Spleen (tissue), 11 donors: Measurements from ENCODE around the gene RNF215. TPM values are rescaled to one million over a fixed set of nuclear protein-coding genes. Genes with fewer than 3 reads are reported as not detected.

ENCODE experiments used
- DNase-seq: peaks from one replicate; pipeline ENCODE4 v3.0.0-alpha.2; 2020
- H3K27ac ChIP-seq, 8 donors: fragments of 200-600 bp; sonication (generic) in 7 of 8; 1 replicate in 4 of 8; 2 replicates in 4 of 8; pipeline versions ENCODE4 v1.5.0 to v1.8.0; 2016 to 2021; ENCODE audit warnings: inconsistent platforms in 4 of 8, mild to moderate bottlenecking in 4 of 8, moderate library complexity in 1 of 8
- H3K27me3 ChIP-seq, 7 donors: fragments of 200-600 bp; sonication (generic) in 6 of 7; replicated peaks in 1 of 7; 1 replicate in 4 of 7; 2 replicates in 3 of 7; pipeline versions ENCODE4 v1.5.0 to v1.8.0; 2016 to 2021; ENCODE audit warnings: inconsistent platforms in 3 of 7, mild to moderate bottlenecking in 1 of 7
- H3K36me3 ChIP-seq, 6 donors: fragments of 200-600 bp; sonication (generic) in 5 of 6; 1 replicate in 4 of 6; 2 replicates in 2 of 6; pipeline versions ENCODE4 v1.5.0 to v1.8.0; 2016 to 2021; ENCODE audit warnings: inconsistent platforms in 2 of 6
- H3K4me1 ChIP-seq, 6 donors: fragments of 200-600 bp; sonication (generic) in 5 of 6; 1 replicate in 3 of 6; 2 replicates in 3 of 6; pipeline versions ENCODE4 v1.5.0 to v1.8.0; 2016 to 2021; ENCODE audit warnings: inconsistent platforms in 3 of 6
- H3K4me3 ChIP-seq, 8 donors: fragments of 200-600 bp; sonication (generic) in 7 of 8; 1 replicate in 4 of 8; 2 replicates in 4 of 8; pipeline versions ENCODE4 v1.5.0 to v1.8.0; 2016 to 2021; ENCODE audit warnings: inconsistent platforms in 4 of 8, mild to moderate bottlenecking in 4 of 8, moderate library complexity in 2 of 8
- H3K9me3 ChIP-seq, 8 donors: fragments of 200-600 bp; sonication (generic) in 7 of 8; 1 replicate in 4 of 8; 2 replicates in 4 of 8; pipeline versions ENCODE4 v1.5.0 to v1.8.0; 2016 to 2021; ENCODE audit warnings: inconsistent platforms in 4 of 8
- POLR2A ChIP-seq, 3 donors: fragments of 450-650 bp; IDR thresholded peaks; one replicate each; pipeline ENCODE4 v1.5.1; 2017; ENCODE audit warnings: antibody characterized with exemption in 3 of 3, mild to moderate bottlenecking in 1 of 3
- POLR2AphosphoS5 ChIP-seq, 3 donors: sonication (generic); formaldehyde crosslinking; IDR thresholded peaks; one replicate each; pipeline ENCODE4 v1.5.1; 2017; ENCODE audit warnings: antibody characterized with exemption in 3 of 3
- WGBS, 5 donors: extraction: QIAGEN DNeasy Blood & Tissue Kit in 3 of 5; methylation state at CpG; one replicate each; pipeline versions ENCODE4 v1.1.5 to v1.1.7; 2013 to 2018; 5-methylcytosine and 5-hydroxymethylcytosine counted together
- intact Hi-C: fragments of 100-400 bp; cut with DNase I; formaldehyde crosslinking; loops from one replicate; pipeline ENCODE4 v1.15.0; 2023; ENCODE audit warnings: low total_unique reads
- polyA plus RNA-seq, 3 donors: library from polyadenylated mRNA; stranded (reverse); fragments of 200-250 nt; gene quantifications; one replicate each; pipeline ENCODE4 v1.2.1, GENCODE V29; 2013
- total RNA-seq, 7 donors: library from RNA; depleted of rRNA in 3 of 7; stranded (reverse); fragments of >200 nt in 3 of 7; fragmentation: NEBNext Ultra II Directional in 4 of 7; extraction: Animal tissue kit (Norgen Biotek cat#: 25700) in 4 of 7; gene quantifications; one replicate each; pipeline versions ENCODE4 v1.1.0 to v1.2.1, GENCODE V29; 2016 to 2021
- TF ChIP-seq, protein P1 (sequence below), 11 experiments: fragments of 200-600 bp in 7 of 11; fragments of 450-650 bp in 4 of 11; sonication (generic) in 4 of 11; IDR thresholded peaks in 8 of 11; conservative IDR thresholded peaks in 3 of 11; 1 replicate in 7 of 11; 2 replicates in 4 of 11; pipeline versions ENCODE4 v1.4.0 to v1.8.0; 2016 to 2021; ENCODE audit warnings: antibody characterized with exemption in 11 of 11, inconsistent platforms in 4 of 11, mild to moderate bottlenecking in 1 of 11
- donor health status: healthy with polysubstance abuse.
- donor health status: DM: no; HTN: no; CAD: no; lungs with moderate emphysema.
- donor health status: DM: no; HTN: no; CAD: no.
- donor health status: Bipolar disorder and iron deficiency.
- donor health status: healthy.
- donor health status: DM: no; HTN: no; CAD: no.
- donor health status: DM: yes; HTN: yes; CAD: no.

RNF215 gene
- total and polyA plus RNA-seq, 10 donors, result 6.5 to 19.5 (median 12.8) TPM

DNA sequence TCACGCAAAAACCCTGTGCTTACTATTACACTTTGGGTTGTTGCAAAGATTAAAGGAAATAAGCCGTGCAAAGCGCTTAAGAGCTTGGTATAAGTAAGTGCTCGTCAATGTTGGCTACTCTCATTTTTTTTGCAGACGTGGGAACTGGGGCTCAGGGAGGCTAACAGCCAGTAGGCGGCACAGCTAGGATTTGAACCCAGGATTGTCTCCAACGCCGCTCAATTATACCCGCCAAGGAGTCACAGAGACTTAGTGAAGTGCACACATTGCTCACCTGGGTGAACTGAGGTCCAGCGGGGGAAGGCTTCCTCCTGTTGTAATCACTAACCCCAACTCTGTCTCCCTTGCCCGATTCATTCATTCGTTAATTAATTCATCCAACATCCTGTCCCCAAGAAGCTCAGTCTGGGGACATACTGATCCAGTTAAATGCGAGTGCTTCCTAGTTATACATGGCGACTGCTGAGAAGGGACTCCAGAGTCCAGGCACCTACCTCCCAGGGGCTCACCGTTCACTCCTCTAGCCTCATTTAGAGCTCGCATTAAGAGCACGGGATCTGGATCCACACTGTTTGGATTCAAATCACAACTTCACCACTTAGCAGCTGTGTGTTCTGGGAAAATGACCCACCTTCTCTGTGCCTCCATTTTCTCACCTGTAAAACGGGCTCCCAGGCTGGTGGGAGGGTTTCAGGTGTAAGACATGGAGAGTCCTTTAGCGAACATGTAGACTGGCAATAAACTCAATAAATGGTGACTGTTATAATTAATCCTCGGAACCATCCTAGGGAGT is 37.5 kb upstream of the RNF215 start:
- TF ChIP-seq POLR2AphosphoS5 (IDR thresholded peaks at IDR 0.05) (no peak), POLR2A (IDR thresholded peaks at IDR 0.05) (no peak)
- TF ChIP-seq, protein P1, sequence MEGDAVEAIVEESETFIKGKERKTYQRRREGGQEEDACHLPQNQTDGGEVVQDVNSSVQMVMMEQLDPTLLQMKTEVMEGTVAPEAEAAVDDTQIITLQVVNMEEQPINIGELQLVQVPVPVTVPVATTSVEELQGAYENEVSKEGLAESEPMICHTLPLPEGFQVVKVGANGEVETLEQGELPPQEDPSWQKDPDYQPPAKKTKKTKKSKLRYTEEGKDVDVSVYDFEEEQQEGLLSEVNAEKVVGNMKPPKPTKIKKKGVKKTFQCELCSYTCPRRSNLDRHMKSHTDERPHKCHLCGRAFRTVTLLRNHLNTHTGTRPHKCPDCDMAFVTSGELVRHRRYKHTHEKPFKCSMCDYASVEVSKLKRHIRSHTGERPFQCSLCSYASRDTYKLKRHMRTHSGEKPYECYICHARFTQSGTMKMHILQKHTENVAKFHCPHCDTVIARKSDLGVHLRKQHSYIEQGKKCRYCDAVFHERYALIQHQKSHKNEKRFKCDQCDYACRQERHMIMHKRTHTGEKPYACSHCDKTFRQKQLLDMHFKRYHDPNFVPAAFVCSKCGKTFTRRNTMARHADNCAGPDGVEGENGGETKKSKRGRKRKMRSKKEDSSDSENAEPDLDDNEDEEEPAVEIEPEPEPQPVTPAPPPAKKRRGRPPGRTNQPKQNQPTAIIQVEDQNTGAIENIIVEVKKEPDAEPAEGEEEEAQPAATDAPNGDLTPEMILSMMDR (IDR thresholded peaks at IDR 0.05 in 8 of 11, conservative IDR thresholded peaks at IDR 0.05 in 3 of 11), result no peak
- Histone ChIP-seq H3K9me3 (no peaks in the 10 kb centered on the region), H3K36me3 (peaks cover 0 to 37% (median 11%) of the 10 kb centered on the region in 6 donors), H3K4me3 (peak overlapping the region; percentile 61 to 96 (median 72)), H3K27ac (peak overlapping the region; percentile 88 to 95 (median 93)), H3K4me1 (peaks cover 29 to 68% (median 45%) of the 10 kb centered on the region in 6 donors), H3K27me3 (no peaks in the 10 kb centered on the region)
- 50 to 57% (median 55%) methylated on average over 20 of the region's 20 CpGs for WGBS, 5 donors
- intact Hi-C loops, result no loop called here
- DNase-seq, result no peak

- H3K9me3 ChIP-seq, result no peaks in the 10 kb centered on the region
- DNase-seq, result peak; percentile 99
- peaks cover 29 to 68% (median 45%) of the 10 kb centered on the region in 6 donors for H3K4me1 ChIP-seq
- peaks cover 0 to 37% (median 12%) of the 10 kb centered on the region in 6 donors for H3K36me3 ChIP-seq
- intact Hi-C loops, result no loop called here
- peak overlapping the region; percentile 61 to 96 (median 72) for H3K4me3 ChIP-seq
- WGBS, 5 donors, result 1 to 3% (median 2%) methylated on average over 16 to 31 of the region's 31 CpGs
- H3K27me3 ChIP-seq, result no peaks in the 10 kb centered on the region
- H3K27ac ChIP-seq, result peak overlapping the region; percentile 88 to 95 (median 93)
- peak; percentile 97 to 99 (median 98) for TF ChIP-seq POLR2AphosphoS5 (IDR thresholded peaks at IDR 0.05)
- TF ChIP-seq, protein P1 (IDR thresholded peaks at IDR 0.05 in 8 of 11, conservative IDR thresholded peaks at IDR 0.05 in 3 of 11), result peak in 3 of 11 experiments; percentile 16 to 24 (median 16)
- TF ChIP-seq POLR2A (IDR thresholded peaks at IDR 0.05), result peak in 2 of 3 donors; percentile 25 to 51
Observed at GRCh38 chr22:30423959-30424533, 36.8 kb upstream of the RNF215 start.

- peak; percentile 93 for DNase-seq
- peak in 1 of 3 donors; percentile 22 for TF ChIP-seq POLR2A (IDR thresholded peaks at IDR 0.05)
- TF ChIP-seq, protein P1 (IDR thresholded peaks at IDR 0.05 in 8 of 11, conservative IDR thresholded peaks at IDR 0.05 in 3 of 11), result peak in 4 of 11 experiments; percentile 13 to 49 (median 31)
- TF ChIP-seq POLR2AphosphoS5 (IDR thresholded peaks at IDR 0.05), result no peak
- peaks cover 0 to 37% (median 10%) of the 10 kb centered on the region in 6 donors for H3K36me3 ChIP-seq
- 0 to 1% (median 0%) methylated on average over 17 to 45 of the region's 45 CpGs for WGBS, 5 donors
- intact Hi-C loops, result no loop called here
- no peaks in the 10 kb centered on the region for H3K9me3 ChIP-seq
- H3K27ac ChIP-seq, result peak overlapping the region; percentile 88 to 95 (median 93)
- peak overlapping the region; percentile 61 to 96 (median 72) for H3K4me3 ChIP-seq
- no peaks in the 10 kb centered on the region for H3K27me3 ChIP-seq
- peaks cover 29 to 68% (median 45%) of the 10 kb centered on the region in 6 donors for H3K4me1 ChIP-seq
Observed at GRCh38 chr22:30423301-30423958, 36.2 kb upstream of the RNF215 start.
